ENCODE measurements around the gene MEI4. TPM values are rescaled to one million over a fixed set of nuclear protein-coding genes. Genes with fewer than 3 reads are reported as not detected.

The MEI4 gene
- total and polyA plus RNA-seq, 2 of the 8 experiments (the other 6 are each of a cell fraction or from before 2014, with no cell fraction given): 0.05 to 0.24 TPM

GRCh38 chr6:77669913-77670312 is 17.1 kb downstream of the MEI4 start:
- Histone ChIP-seq H2BK5ac (ENCODE audit: low read depth, low read length) (no peak overlapping the region), H3K4me2 (ENCODE audit: insufficient read depth in 1 of 2, low read depth in 2 of 2, low read length in 2 of 2) (no peak overlapping the region), H3K4me1 (replicated peaks in 1 of 4; ENCODE audit: control insufficient read depth in 3 of 4, insufficient read depth in 4 of 4, low read length in 3 of 4) (no peaks in the 10 kb centered on the region), H3K23me2 (ENCODE audit: low read depth, low read length) (no peaks in the 10 kb centered on the region), H3K9me3 (ENCODE audit: insufficient read depth in 2 of 2, low read depth in 1 of 2, low read length in 1 of 2) (no peaks in the 10 kb centered on the region), H3K56ac (replicated peaks; ENCODE audit: insufficient read length, low read depth, low read length) (no peak overlapping the region), H2BK12ac (ENCODE audit: low read depth, low read length) (no peak overlapping the region), H3K4ac (replicated peaks; ENCODE audit: insufficient read length, low read depth, low read length) (no peak overlapping the region), H3K14ac (ENCODE audit: insufficient read length) (no peak overlapping the region), H3K4me3 (ENCODE audit: extremely low read depth in 1 of 4, insufficient read depth in 2 of 4, low read depth in 3 of 4, low read length in 4 of 4) (no peak overlapping the region), H3K18ac (ENCODE audit: extremely low read depth, low read length) (no peak overlapping the region), H3K23ac (ENCODE audit: insufficient read length) (no peak overlapping the region), H4K8ac (ENCODE audit: extremely low read depth, insufficient read depth, low read length) (no peak overlapping the region), H4K20me1 (replicated peaks in 1 of 2; ENCODE audit: control insufficient read depth in 1 of 2, insufficient read depth in 2 of 2, low read length in 2 of 2) (no peaks in the 10 kb centered on the region), H3K27ac (ENCODE audit: low read depth, low read length) (no peak overlapping the region), H2AFZ (ENCODE audit: low read length) (no peak overlapping the region), H2BK15ac (ENCODE audit: low read length) (no peak overlapping the region), H2BK20ac (ENCODE audit: low read length) (no peak overlapping the region), H3K9ac (replicated peaks in 1 of 4; ENCODE audit: extremely low read depth in 1 of 4, low read depth in 3 of 4, low read length in 3 of 4) (no peak overlapping the region), H2AK5ac (ENCODE audit: low read depth, low read length) (no peak overlapping the region), H3K79me2 (ENCODE audit: control insufficient read depth in 1 of 2, insufficient read depth in 2 of 2, low read length in 2 of 2) (no peaks in the 10 kb centered on the region), H3K36me3 (ENCODE audit: control insufficient read depth in 2 of 4, insufficient read depth in 4 of 4, low read length in 3 of 4) (no peaks in the 10 kb centered on the region), H4K91ac (replicated peaks; ENCODE audit: insufficient read length, low read length) (no peak overlapping the region), H3K79me1 (ENCODE audit: low read depth, low read length) (no peaks in the 10 kb centered on the region), H4K5ac (ENCODE audit: insufficient read length, low read depth, low read length) (no peak overlapping the region), H3K27me3 (replicated peaks in 1 of 4; ENCODE audit: control insufficient read depth in 3 of 4, extremely low read depth in 1 of 4, insufficient read depth in 3 of 4, low read length in 3 of 4) (no peaks in the 10 kb centered on the region), H2BK120ac (replicated peaks; ENCODE audit: low read depth, low read length) (no peak overlapping the region)
- POLR2A ChIA-PET (ENCODE audit: partially characterized antibody): no interaction called here
- 81% methylated on average over 2 of the region's 2 CpGs; no CpG with 5 or more reads in 1 of the 2 experiments for WGBS, 2 experiments (ENCODE audit: extremely low coverage in 1 of 2, insufficient coverage in 1 of 2, insufficient read length in 1 of 2, insufficient replicate concordance in 2 of 2, low coverage in 1 of 2, low lambda C conversion rate in 2 of 2, missing lambda C conversion rate in 1 of 2)
- no peak for TF ChIP-seq RBBP5 (IDR thresholded peaks at IDR 0.05; ENCODE audit: borderline replicate concordance, low read depth, low read length)
- no peak for TF ChIP-seq MAFK (IDR thresholded peaks at IDR 0.05; ENCODE audit: low read depth, low read length)
- no peak for TF ChIP-seq GABPA (IDR thresholded peaks at IDR 0.05; ENCODE audit: borderline replicate concordance, insufficient read depth, low read length)
- TF ChIP-seq ATF2 (IDR thresholded peaks at IDR 0.05; ENCODE audit: low read length): no peak
- FAIRE-seq (no peak), DNase-seq (ENCODE audit: low read depth in 1 of 2, low spot score in 2 of 2) (no peak)
- CTCF ChIA-PET (ENCODE audit: partially characterized antibody): interaction anchor here (3.0 kb wide), 1 partner anchor 19 kb away, joined by 11 read pairs; no protein-coding TSS in a partner anchor

Data from H1 (cell line).